ENCODE results near the gene TSPAN17.

TSPAN17 gene

DNA sequence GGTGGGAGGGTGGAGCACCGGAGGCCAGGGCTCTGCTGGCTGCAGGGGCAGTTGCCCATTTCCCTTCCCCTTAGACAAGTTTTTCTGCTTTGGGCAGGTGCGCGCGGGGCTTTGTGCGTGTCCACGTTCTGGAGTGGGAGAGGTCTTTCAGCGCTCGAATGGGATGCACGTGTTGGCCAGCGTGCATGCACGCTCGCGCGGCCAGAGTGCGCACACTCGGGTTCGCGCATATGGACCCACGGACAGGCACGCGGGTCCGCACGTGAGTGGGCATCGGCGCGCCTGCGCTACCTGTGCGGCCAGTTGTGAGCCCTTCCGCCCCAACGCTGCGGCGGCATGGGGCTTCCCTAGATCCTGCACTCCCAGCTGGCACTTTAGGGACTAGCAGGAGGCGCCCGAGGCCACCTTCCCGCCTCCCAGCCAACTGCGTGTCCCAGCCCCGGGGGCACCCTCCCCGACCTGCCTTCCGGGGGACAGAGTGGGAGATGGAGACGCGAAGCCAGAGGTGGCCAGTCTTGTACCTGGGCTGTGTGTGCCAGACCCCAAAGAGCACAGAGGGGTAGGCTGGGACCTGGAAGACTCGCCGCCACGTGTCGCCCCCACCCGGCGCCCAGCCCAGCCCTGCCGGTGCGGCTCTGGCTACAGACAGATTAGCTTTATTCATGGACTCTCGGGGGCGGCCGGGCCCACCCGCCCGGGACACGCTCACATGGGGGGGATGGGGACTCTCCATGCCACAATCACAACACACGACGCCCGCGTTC, 27.5 kb upstream of the TSPAN17 start:
- in situ Hi-C loops (cut with MboI; ENCODE audit: low pct_unique_long_range_greater_than_20kb, low sequenced_read_pairs): no loop called here
- DNase-seq: no peak

DNA sequence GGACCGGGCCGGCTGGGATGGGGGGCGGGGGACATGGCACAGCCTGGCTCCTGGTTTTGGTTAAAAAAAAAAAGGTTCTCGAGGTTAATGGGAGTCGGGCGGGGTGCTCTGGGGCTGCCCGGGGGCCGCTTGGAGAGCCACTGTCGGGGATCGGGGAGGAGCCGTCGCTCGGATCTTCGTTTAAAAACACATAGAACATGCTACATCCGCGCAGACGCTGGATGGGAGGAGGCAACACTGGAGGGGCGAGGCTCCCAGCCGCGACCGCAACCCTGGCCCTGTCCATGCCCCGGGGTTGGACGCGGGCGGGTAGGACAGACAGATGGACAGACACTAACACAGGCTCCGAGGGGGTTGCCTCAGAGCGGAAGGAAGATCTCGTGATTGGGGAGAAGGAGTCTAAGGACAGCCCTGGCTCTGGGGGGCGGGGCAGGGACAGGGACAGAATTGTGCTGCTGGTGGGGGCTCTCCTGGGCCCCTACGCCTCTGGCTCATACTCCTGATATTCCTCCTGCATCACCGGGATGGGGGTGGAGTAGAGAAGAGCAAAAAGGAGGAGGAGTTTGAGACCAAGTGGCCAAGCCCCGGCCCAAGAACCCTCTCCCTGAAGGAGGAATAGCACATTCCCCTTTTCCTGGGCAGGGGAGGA, 26.8 kb upstream of the TSPAN17 start:
- in situ Hi-C loops (cut with MboI; ENCODE audit: low pct_unique_long_range_greater_than_20kb, low sequenced_read_pairs): no loop called here
- no peak for DNase-seq

GRCh38 chr5:176621661-176622079, 25.6 kb upstream of the TSPAN17 start:
- in situ Hi-C loops (cut with MboI; ENCODE audit: low pct_unique_long_range_greater_than_20kb, low sequenced_read_pairs): no loop called here
- DNase-seq: peak; percentile 22

GRCh38 chr5:176624142-176624541, 23.1 kb upstream of the TSPAN17 start:
- no peak for DNase-seq
- in situ Hi-C loops (cut with MboI; ENCODE audit: low pct_unique_long_range_greater_than_20kb, low sequenced_read_pairs): no loop called here

DNA sequence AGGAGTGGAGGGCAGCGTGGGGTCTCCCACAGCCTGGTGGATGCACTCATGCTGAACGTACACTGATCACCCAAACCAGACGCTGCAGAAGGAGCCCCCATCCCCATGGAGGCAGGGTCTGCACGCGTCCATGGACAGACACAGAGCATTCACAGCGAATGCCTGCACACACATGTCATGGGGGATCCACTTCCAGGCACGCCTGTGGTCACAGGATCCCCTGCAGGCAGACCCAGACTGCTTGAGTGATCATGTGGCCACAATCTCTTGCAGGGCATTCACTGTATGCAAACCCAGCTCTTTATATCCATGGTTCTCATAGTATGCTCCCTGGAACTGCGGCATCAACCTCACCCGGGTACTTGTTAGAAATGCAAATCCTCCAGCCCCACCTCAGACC, 22.3 kb upstream of the TSPAN17 start:
- in situ Hi-C loops (cut with MboI; ENCODE audit: low pct_unique_long_range_greater_than_20kb, low sequenced_read_pairs): no loop called here
- DNase-seq: no peak

GRCh38 chr5:176625512-176625911, 21.8 kb upstream of the TSPAN17 start:
- in situ Hi-C loops (cut with MboI; ENCODE audit: low pct_unique_long_range_greater_than_20kb, low sequenced_read_pairs): no loop called here
- no peak for DNase-seq

- in situ Hi-C loops (cut with MboI; ENCODE audit: low pct_unique_long_range_greater_than_20kb, low sequenced_read_pairs): no loop called here
- DNase-seq: no peak
These were observed 21.1 kb upstream of the TSPAN17 start for GRCh38 chr5:176625966-176626875.

DNA sequence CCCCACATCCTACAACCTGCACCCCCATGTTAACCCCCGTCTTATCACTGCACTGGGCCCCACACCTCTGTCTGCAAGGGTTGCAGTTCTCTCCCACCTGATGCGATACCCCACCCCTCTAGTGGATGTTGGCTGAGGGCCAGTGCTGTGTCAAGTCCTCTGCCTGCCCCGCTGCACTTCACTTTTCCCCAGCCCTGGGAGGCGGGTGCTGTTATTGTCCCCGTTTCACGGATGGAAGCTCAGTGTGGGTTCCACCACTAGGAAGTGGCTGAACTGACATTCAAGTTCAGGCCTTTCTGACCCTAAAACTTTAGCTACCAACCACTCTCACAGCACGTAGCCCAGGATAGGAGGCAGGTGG, 20.4 kb upstream of the TSPAN17 start:
- DNase-seq: no peak
- in situ Hi-C loops (cut with MboI; ENCODE audit: low pct_unique_long_range_greater_than_20kb, low sequenced_read_pairs): no loop called here

DNA sequence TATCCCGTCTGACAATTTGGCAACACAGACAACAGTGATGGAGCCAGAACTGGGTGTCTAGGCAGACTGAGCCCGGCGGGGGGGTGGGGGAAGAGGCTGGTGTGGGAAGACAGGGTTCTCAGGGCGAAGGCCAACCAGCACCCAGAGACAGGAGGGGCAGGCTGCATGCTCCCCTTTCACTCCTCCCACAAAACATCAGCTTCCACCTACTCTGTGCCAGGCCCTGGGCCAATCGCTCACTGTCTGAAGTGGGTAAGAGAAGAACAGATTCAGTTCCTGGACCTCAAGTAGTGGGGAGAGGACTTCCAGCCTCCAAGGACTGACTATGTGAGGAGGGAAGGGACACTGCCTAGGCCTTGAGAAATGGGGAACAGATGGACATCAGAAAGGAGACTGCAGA, 19.7 kb upstream of the TSPAN17 start:
- in situ Hi-C loops (cut with MboI; ENCODE audit: low pct_unique_long_range_greater_than_20kb, low sequenced_read_pairs): no loop called here
- DNase-seq: no peak

DNA sequence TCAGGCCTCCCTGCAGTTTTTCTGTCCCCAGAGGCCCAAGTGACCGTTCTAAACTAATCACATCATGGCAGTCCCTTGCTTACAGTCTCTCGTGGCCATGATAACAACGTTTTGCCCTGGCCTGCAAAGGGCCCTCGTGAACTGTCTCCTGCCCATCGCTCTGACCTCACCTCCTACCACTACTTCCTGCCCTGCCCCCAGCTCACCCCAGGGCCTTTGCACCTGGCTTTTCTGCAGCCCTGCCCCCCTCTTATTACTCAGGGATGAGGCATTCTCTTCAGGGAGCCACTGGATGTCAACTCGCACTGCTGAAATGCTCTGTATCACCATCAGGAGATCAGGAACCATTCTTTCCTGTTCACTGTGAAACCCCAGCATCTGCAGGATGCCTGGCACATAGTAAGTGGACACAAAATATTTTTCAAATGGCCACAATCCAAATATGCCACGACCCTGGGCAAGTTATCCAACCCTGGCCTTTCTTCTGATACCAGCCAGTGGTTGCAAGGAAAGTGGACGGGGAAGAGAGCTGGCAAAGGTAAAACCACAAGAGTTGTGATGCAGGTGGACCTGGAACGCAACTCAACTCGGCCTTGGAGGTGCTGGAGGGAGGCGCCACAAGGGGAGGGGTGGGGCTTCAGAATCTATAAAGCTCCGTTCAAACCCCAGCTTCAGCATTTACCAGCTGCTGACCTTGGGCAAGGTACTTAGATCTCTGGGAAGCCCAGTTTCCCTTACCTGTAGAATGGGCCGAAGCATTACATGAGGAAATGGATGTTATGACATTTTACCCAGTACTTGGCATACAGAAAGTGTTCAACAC, 18.7 kb upstream of the TSPAN17 start:
- in situ Hi-C loops (cut with MboI; ENCODE audit: low pct_unique_long_range_greater_than_20kb, low sequenced_read_pairs): no loop called here

DNA sequence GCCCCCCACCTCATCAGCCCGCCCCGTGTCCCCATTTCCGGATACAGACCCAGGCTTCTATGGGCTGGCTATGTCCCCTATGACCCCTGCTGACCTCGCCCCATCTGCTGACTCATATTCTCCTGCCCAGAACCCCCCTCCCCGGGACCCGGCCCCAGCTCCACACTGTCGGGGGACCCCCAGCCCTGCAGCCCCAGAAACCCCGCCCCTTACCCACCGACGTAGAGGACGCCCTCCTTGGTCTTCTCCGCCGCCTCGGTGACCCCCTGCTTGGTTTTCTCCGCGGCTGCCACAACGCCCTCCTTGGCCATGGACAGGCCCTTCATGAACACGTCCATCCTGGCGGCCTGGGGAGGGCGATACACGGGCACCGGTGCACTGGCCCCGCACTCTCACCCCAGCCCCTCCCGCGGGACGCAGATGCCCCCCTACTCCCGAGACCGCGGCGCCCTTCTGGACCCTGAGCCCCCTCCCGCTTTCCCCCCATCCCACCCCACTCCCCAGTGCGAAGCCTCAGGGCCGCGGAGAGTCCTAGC, 17.9 kb upstream of the TSPAN17 start:
- in situ Hi-C loops (cut with MboI; ENCODE audit: low pct_unique_long_range_greater_than_20kb, low sequenced_read_pairs): no loop called here
- DNase-seq: no peak

More for the DNA sequence above, 18.7 kb upstream of the TSPAN17 start:
- no peak for DNase-seq

DNA sequence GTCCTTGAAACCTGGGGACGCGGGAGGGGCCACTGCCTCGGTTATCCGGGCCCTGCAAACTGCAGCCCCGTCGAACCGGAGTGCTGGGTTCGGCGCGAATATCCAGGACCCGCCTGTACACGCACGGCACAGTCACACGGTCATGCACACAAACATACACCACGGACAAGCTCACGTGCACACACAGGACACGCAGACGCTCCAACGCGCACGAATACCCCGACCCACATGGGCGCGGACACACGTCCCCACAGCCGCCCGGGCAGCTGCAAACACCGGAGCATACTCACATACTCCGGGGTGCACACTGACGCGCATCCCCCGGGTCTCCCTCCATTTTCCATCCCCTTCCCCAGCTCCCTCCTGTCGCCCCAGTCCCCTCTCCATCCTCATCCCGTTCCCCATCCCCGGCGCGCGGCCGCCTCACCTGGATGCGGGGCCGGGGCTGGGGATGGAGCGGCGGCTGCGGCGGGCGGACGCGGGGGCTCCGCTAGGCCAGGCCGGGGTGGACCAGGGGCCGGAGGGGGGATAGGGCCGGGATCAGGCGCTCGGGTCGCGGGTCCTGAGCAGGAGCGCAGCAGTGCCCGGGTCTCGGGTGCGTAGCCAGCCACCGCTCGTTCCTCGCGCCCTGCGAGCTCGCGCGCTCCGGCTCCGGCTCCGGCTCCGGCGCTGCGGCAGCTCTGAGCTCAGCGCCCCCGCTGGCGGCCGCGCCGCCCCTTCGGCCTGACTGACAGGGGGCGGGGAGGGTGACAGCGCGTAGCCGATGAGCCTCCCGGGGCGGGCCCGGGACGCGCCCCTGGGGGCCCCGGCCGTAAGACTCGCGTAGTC, 17.2 kb upstream of the TSPAN17 start, which contains the start of the genes EIF4E1B and SNCB:
Gene EIF4E1B (plus strand): TSS at position 823 of the 828 bp plus-strand sequence. CDS start 12,113 bp downstream, outside the sequence.
Gene SNCB (minus strand): TSS at position 682 of the 828 bp plus-strand sequence. CDS start 880 bp downstream, outside the sequence.
- in situ Hi-C loops (cut with MboI; ENCODE audit: low pct_unique_long_range_greater_than_20kb, low sequenced_read_pairs): no loop called here
- DNase-seq: no peak

DNA sequence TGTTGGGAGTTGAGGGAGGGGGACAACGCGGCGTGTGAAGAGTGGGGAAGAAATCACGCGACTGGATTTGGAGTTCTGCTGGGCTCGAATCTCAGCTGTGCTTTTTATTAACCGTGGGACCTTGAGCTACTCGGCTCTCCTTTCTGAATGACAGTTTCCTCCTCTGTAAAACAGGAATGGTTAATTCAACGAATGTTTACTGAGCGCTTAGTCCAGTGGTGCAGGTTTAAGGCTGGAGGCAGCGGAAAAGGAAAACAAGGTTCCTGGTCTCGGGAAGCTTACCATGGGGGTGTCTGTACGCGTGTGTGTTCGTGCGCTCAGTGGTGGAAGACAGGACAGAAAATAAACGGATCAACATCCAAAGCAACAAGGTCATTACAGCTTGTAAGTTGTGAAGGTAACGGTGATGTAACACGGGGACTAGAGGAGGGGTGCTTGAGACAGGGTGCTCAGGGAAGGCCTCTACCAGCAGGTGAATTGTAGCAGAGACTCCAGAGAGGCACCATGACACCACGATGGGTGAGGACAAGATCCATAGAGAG, 16.5 kb upstream of the TSPAN17 start:
- in situ Hi-C loops (cut with MboI; ENCODE audit: low pct_unique_long_range_greater_than_20kb, low sequenced_read_pairs): no loop called here
- no peak for DNase-seq

- no peak for DNase-seq
- in situ Hi-C loops (cut with MboI; ENCODE audit: low pct_unique_long_range_greater_than_20kb, low sequenced_read_pairs): no loop called here
These were observed 15.7 kb upstream of the TSPAN17 start for GRCh38 chr5:176631383-176632200.

DNA sequence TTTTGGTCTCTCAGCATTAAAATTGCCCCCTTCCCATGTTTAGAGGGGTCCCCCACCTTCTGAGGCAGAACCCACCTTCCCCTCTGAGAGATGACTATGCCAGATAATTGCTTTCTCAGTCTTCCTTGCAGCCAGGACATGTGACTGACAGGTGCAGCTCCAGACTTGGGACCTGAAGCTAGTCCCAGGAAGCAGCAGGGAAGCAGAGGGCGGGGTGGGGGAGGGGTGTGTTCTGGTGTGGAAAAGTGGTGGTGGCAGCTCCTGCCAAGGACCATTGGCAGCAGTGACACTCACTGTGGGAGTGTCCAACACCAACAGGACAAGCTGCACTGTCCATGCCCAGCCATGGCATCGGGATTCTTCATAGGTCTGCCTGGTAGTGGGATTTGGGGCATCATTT, 14.5 kb upstream of the TSPAN17 start:
- no peak for DNase-seq
- in situ Hi-C loops (cut with MboI; ENCODE audit: low pct_unique_long_range_greater_than_20kb, low sequenced_read_pairs): no loop called here

- in situ Hi-C loops (cut with MboI; ENCODE audit: low pct_unique_long_range_greater_than_20kb, low sequenced_read_pairs): no loop called here
- DNase-seq: peak; percentile 57
These were observed 13.7 kb upstream of the TSPAN17 start for GRCh38 chr5:176633598-176633997.

DNA sequence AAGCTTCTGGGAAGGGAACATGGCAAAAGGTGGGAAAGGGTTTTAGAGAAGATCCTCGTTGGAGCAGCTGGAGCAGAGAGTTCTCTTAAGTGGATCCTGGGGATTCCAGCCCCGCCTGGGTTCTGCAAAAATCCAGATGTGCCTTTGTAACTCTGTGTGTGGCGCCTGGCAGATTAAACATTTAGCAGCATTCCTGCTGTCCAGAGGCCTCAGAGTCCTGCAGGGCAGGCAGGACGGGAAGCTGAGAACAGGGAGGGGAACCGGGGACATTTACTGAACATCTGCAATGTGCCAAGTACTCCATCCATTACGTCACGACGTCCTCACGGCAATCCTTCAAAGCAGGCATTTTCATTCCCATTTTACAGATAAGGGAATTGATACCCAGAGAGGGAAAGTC, 10.9 kb upstream of the TSPAN17 start:
- in situ Hi-C loops (cut with MboI; ENCODE audit: low pct_unique_long_range_greater_than_20kb, low sequenced_read_pairs): no loop called here
- no peak for DNase-seq

Data from KBM-7 (cell line).